Limb (tissue), 2 donors: Measurements from ENCODE around the gene SLC50A1.
A peak's percentile ranks its signal among the peaks of the same experiment; 100 is the strongest.
"Not testable (repeated sequence)": the region's sequence is repeated elsewhere in the genome, so short reads cannot be mapped to it uniquely, and the experiment has no call there.

Experiments used
- DNase-seq, 2 donors: peaks; one replicate each; pipeline ENCODE4 v3.0.0-alpha.2; 2016; ENCODE audit errors: extremely low spot score in 2 of 2

Gene SLC50A1

GRCh38 chr1:155116113-155116764, 19.4 kb upstream of the SLC50A1 start:
- DNase-seq = no peak

- no peak for DNase-seq
These were observed 18.0 kb upstream of the SLC50A1 start for GRCh38 chr1:155117610-155118009.

- DNase-seq = not testable (repeated sequence)
These were observed 17.6 kb upstream of the SLC50A1 start for GRCh38 chr1:155118090-155118489.

- DNase-seq = no peak
These were observed 15.4 kb upstream of the SLC50A1 start for GRCh38 chr1:155120253-155120652.

GRCh38 chr1:155121249-155121648, 14.4 kb upstream of the SLC50A1 start:
- no peak for DNase-seq

- no peak for DNase-seq
These were observed 13.3 kb upstream of the SLC50A1 start for GRCh38 chr1:155122308-155122707.

- no peak for DNase-seq
These were observed 11.9 kb upstream of the SLC50A1 start for GRCh38 chr1:155123801-155124200.

GRCh38 chr1:155124503-155125463, 10.9 kb upstream of the SLC50A1 start:
- no peak for DNase-seq

GRCh38 chr1:155125511-155125945, 10.1 kb upstream of the SLC50A1 start:
- DNase-seq = no peak

- DNase-seq = peak; percentile 43 to 64
These were observed 9.6 kb upstream of the SLC50A1 start for GRCh38 chr1:155125946-155126555.

- peak in 1 of 2 donors; percentile 63 for DNase-seq
These were observed 9.0 kb upstream of the SLC50A1 start for GRCh38 chr1:155126556-155127104.

- peak; percentile 51 to 75 for DNase-seq
These were observed 8.3 kb upstream of the SLC50A1 start, which contains the start of gene EFNA1 for GRCh38 chr1:155127105-155127966. Gene EFNA1, plus strand, starts transcription at chr1:155127876. Its CDS starts 102 bp downstream, at chr1:155127978.

- DNase-seq = no peak
These were observed 7.5 kb upstream of the SLC50A1 start for GRCh38 chr1:155127967-155128754.

GRCh38 chr1:155128755-155129473, 6.7 kb upstream of the SLC50A1 start:
- no peak for DNase-seq

- DNase-seq = peak in 1 of 2 donors; percentile 51
These were observed 5.2 kb upstream of the SLC50A1 start for GRCh38 chr1:155130272-155131006.

GRCh38 chr1:155131285-155131684, 4.4 kb upstream of the SLC50A1 start:
- DNase-seq = no peak

GRCh38 chr1:155131856-155132255, 3.8 kb upstream of the SLC50A1 start:
- DNase-seq = no peak

GRCh38 chr1:155133799-155134281, 1.8 kb upstream of the SLC50A1 start:
- DNase-seq = no peak
